Endometrial microvascular endothelial cells (primary cell): ENCODE data around the gene VWA8. TPM values are rescaled to one million over a fixed set of nuclear protein-coding genes. Genes with fewer than 3 reads are reported as not detected.
"Not testable (repeated sequence)": the region's sequence is repeated elsewhere in the genome, so short reads cannot be mapped to it uniquely, and the experiment has no call there.

Experiments
- in situ Hi-C: cut with HindIII; loops from 2 replicates; pipeline ENCODE4 v1.10.0; 2017; ENCODE audit warnings: low sequenced_read_pairs, low pct_unique_long_range_greater_than_20kb; ENCODE audit errors: inconsistent ontology term
- total RNA-seq: library from RNA; depleted of rRNA; stranded (reverse); fragments of >200 nt; gene quantifications from one replicate; pipeline ENCODE4 v1.2.3, GENCODE V29; 2015; ENCODE audit errors: inconsistent ontology term

VWA8 gene
- total RNA-seq, 1 donor from 2014 or later, result 10.1 TPM

DNA sequence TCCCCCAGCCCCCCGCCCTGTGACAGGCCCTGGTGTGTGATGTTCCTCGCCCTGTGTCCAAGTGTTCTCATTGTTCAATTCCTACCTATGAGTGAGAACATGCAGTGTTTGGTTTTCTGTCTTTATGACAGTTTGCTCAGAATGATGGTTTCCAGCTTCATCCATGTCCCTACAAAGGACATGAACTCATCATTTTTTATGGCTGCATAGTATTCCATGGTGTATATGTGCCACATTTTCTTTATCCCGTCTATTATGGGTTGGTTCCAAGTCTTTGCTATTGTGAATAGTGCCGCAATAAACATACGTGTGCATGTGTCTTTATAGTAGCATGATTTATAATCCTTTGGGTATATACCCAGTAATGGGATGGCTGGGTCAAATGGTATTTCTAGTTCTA is 343.3 kb downstream of the VWA8 start:
- in situ Hi-C loops, result not testable (repeated sequence)

DNA sequence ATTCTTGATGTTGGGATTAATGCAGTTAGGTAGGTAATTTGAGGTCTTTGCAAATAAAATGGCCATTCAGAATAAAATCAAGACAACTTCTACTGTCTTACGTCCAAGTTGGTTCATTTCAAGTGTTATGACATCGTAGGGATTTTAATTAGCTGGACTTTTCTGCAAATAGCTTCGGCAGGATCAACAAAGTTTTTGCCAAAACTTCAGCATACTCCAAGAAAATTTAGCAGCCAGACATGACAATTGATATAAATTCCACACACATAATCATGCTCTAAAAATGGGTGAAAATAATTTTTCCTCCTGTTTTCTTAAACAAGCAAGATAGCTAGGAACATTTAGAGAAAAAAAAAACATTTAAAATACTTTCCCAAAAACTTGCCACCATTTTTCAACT is 344.8 kb downstream of the VWA8 start:
- in situ Hi-C loops, result no loop called here

DNA sequence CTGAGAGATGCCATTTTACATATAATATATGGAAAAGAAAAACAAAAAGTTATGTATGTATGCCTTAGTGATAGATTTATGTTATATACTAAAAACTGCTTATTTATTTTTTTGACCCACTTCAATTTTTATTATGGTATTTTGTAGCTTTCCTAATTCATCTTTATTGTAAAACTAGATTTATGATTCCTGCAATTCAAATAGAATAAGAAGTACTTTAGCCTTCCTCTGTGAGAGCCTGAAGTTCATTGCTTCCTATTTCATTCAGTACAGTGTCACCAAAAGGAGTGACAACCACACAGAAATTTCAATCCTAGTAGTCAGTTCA is 345.4 kb downstream of the VWA8 start:
- in situ Hi-C loops, result no loop called here

GRCh38 chr13:41614671-41615527 is 346.0 kb downstream of the VWA8 start:
- in situ Hi-C loops, result no loop called here

DNA sequence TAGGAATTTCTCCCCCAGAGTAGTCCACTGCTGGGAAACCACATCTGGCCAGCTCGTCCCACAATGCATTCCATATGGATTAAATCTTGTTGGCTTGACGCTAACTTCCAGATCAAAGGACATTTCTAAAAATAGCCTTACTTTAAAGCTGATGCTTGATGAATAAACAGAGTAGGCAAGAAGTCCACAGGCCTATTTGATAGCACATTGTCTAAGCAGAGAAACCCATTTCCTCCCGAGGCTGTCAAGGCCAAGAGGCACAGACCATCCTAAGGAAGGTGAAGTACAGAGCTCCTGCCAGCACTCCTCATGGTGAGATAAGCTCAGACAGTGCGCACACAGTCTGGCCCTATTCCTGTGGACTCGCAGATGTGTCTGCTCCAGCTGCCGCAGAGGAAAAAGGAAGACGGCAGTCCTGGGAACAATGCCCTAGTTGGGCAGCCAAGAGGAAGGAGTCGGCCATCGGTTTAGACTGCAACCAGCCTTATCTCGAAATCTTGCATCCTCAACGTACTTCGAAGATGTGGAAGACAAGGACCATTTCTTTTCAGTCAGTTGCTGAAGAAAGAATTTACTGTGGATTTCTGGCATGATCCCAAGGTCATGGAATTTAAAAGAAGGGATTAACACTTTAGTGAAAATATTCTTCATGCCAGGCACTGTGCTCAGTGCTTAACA is 346.8 kb downstream of the VWA8 start:
- in situ Hi-C loops, result no loop called here

GRCh38 chr13:41613471-41613870 is 347.4 kb downstream of the VWA8 start:
- in situ Hi-C loops, result no loop called here

DNA sequence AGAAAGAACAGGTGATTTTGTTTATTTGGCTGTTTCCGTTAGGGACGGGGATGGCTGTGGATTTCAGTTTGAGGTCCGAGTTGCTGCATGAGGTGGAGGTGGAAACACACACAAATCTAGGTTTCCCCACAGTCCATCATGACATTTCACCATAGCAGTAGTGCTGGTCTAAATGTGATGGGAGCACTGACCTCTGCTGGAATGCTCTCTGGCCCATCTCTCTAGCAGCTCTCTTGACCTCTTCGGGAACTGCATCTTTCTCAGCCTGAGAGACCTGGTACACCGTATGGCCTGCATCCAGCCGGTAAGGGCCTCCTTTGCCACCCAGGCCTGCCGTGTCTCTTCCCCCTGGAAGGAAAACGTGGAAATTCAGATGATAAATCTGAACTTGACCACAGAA is 349.5 kb downstream of the VWA8 start:
- in situ Hi-C loops, result no loop called here

- in situ Hi-C loops, result no loop called here
These were observed 350.5 kb downstream of the VWA8 start for GRCh38 chr13:41610404-41610803.

- in situ Hi-C loops, result no loop called here
These were observed 351.1 kb downstream of the VWA8 start for GRCh38 chr13:41609828-41610227.

DNA sequence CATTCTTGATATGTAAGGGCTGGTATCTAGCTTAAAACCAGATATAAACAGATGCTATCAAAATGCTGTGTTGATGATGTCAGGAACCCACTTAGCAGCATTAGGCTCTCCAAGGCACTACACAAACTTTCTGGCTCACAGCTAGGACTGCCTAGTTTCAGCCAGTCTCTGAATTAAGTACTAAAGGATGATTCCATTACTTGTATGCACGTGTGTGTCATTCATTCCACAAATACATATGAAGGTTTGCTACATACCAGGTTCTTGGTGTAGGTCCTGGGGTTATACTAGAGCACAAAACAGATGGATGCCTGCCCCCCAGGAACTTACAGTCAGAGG is 352.1 kb downstream of the VWA8 start:
- in situ Hi-C loops, result no loop called here

DNA sequence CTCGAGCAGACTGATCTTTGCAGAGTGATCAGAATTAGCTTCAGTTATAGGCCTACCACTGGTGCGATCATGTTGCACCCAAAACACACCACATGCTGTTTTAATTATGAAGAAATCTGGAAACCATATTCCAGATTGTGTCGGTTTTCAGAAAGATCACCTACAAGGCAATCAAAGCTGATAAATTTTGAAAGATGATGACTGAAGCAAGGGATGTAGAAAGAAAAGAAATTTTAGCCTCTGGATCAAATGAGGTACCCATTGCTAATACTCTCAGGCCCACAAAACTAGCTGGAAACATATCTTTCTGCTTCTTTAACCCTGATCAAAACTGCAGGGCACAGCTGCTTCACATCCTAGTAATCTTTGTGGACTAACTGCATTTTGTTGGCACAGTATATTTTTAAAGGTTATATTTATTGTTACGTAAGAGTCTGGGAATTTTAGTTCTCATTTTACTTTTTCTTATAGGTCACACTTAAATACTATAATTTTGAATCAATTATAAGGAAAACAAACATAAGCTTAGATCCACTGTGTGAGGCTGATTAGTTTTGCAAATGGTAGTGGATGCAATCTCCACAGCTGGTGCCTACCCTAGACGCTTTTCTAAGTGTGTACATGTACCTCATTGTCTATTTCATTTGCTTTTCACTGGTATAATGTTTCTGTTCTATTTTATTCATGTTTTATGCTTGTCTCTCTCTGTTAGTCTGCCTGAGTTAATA is 352.6 kb downstream of the VWA8 start:
- in situ Hi-C loops, result no loop called here

DNA sequence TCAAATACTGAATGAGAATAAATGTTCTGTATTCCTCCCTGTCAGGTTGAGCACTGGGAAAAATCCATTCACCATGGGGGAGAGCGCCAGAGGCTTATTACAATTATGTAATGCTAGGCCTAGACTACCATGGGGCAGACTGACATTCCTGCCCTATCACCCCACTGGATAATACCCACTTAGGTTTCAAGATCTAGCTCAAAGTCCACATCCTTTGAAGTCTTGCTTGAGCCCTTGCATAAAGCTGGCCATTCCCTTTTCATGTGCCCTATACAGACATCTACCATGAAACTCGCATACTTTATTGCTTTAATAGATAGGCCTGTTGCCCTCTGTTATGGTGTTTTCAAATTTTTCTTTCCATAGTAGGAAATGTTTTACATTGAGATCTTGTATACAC is 354.3 kb downstream of the VWA8 start:
- in situ Hi-C loops, result no loop called here

- in situ Hi-C loops, result no loop called here
These were observed 355.3 kb downstream of the VWA8 start for GRCh38 chr13:41605319-41606285.

GRCh38 chr13:41603917-41604316 is 357.0 kb downstream of the VWA8 start:
- in situ Hi-C loops, result no loop called here

DNA sequence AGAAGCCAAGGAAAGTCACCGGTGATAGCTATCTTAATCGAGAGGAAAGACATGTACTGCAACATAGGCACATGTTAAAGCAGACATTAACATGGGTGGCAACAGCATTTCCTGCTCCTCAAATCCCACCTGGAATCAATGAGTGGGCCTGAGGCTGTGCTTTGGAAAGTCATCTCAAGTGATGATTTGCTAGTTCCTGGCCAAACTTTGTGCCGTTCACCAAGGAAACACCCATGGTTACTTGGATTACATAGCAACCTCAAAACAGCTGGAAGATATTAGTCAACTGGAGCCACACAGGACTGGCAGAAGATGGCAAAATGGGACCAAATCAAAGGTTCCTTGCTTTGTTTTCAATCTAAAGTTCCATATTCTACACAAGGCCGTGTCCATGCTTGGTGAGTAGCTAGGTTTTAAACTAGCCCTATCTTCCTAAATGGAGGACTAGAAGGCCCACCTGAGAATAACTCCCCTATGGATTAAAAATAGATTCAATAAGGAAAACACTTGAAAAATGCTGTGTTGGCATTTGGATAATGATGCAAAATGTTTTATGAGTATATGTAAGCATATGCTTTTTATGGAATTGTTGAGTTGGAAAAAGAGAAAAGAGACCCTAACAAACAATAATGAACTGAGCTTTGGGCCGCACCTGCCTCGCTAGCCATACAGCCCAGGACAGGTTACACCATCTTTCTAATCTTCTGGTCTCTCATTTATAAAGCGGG is 359.0 kb downstream of the VWA8 start:
- in situ Hi-C loops, result no loop called here

- in situ Hi-C loops, result no loop called here
These were observed 361.3 kb downstream of the VWA8 start for GRCh38 chr13:41599619-41600018.

- in situ Hi-C loops, result no loop called here
These were observed 363.4 kb downstream of the VWA8 start for GRCh38 chr13:41597348-41598041.

- in situ Hi-C loops, result no loop called here
These were observed 364.7 kb downstream of the VWA8 start for GRCh38 chr13:41596190-41596589.
